ENCODE data around the gene APBA3. TPM values are rescaled to one million over a fixed set of nuclear protein-coding genes. Genes with fewer than 3 reads are reported as not detected.

The APBA3 gene
- total RNA-seq, 1 donor from 2014 or later = 12.5 TPM

Other genes starting within 250 kb of the APBA3 start
- 0.40 TPM for gene TEKTIP1, start 222.5 kb downstream of the APBA3 start, total RNA-seq
- gene MFSD12, start 204.1 kb downstream of the APBA3 start, total RNA-seq = 21.8 TPM
- gene HMG20B, start 188.7 kb downstream of the APBA3 start, total RNA-seq = 36.9 TPM
- 1.9 TPM for gene GIPC3, start 176.2 kb downstream of the APBA3 start, total RNA-seq
- gene TBXA2R, start 154.8 kb downstream of the APBA3 start, total RNA-seq = 2.0 TPM
- gene CACTIN, start 134.9 kb downstream of the APBA3 start, total RNA-seq = 13.5 TPM
- 34.7 TPM for gene PIP5K1C, start 61.2 kb downstream of the APBA3 start, total RNA-seq
- gene TJP3, start 53.3 kb downstream of the APBA3 start, total RNA-seq = 0.22 TPM
- gene MRPL54, start 990 bp upstream of the APBA3 start, total RNA-seq = 70.8 TPM
- not detected for gene RAX2, start 10.5 kb upstream of the APBA3 start, total RNA-seq
- gene MATK, start 24.7 kb upstream of the APBA3 start, total RNA-seq = 0.62 TPM
- not detected for gene ZFR2, start 107.3 kb upstream of the APBA3 start, total RNA-seq
- gene ATCAY, start 119.0 kb upstream of the APBA3 start, total RNA-seq = not detected
- 1,046 TPM for gene NMRK2, start 171.4 kb upstream of the APBA3 start, total RNA-seq
- gene DAPK3, start 209.4 kb upstream of the APBA3 start, total RNA-seq = 68.5 TPM
- gene EEF2, start 223.8 kb upstream of the APBA3 start, total RNA-seq = 2,417 TPM
- 19.8 TPM for gene PIAS4, start 246.0 kb upstream of the APBA3 start, total RNA-seq